ENCODE data around the gene SERPINI1.

Gene SERPINI1

DNA sequence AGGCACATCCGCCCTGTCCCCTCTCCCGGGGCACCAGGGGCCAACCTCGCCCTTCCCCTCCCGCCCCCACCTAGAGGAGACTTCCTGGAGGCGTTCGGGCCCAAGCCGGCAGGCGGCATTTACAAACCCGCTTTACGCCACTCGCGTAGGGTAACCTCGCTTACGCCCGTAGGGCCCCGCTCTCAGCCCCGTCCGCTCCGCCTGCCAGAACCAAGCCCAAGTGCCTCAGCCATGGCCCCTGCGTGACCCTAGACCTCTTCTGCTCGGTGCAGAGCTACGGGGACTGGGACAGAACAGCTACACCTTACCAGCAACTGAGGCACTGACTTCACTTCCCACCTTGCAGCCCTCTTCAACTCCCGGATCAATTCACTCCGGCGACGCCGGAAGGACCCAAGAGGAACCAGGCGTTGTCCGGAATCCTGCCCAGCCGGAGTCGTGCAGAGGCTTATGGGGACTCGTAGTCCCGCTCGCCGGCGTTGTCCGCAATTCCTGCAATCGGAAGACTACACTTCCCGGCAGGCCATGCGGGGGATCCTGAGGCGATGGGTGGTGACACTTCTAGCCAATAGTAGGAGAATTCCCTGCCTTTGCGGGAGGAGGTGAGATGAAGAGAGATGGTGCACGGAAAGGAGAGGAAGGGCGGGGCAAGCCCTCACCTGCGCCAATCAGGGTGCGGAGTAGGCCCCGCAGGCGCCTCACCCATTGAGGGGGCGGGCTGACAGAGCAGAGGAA, 856 bp upstream of the SERPINI1 start, which contains the start of gene PDCD10:
Gene PDCD10 (minus strand): TSS at position 395 of the 735 bp plus-strand sequence. CDS start 14,735 bp downstream, outside the sequence.
- peak; percentile 89 for DNase-seq (ENCODE audit: low spot score)

DNA sequence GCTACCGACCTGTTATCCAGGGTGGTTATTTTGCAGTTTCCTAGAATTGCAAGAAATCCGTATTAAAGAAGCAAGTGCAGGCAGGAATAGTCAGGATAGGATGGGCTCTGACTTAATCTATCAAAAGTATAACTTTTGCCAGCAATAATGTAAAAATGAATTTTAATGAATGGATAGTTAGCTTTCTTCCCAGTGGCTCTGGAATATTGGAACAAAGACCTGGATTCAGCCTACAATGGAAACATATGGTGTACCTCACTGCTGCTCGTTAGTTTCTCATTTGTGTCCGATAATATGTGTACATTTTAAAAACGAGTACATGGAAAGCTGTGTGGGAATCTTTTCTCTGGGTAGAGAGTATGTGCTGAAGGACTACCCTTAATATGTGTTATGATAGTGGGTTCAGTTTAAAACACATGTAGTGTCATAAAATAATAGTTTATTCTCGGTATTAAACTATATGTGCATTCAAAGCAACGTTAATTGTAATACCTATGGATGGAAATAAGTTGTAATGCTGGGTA, 805 bp downstream of the SERPINI1 start:
- no peak for DNase-seq (ENCODE audit: low spot score)

GRCh38 chr3:167736997-167737396, 1.5 kb downstream of the SERPINI1 start:
- no peak for DNase-seq (ENCODE audit: low spot score)

DNA sequence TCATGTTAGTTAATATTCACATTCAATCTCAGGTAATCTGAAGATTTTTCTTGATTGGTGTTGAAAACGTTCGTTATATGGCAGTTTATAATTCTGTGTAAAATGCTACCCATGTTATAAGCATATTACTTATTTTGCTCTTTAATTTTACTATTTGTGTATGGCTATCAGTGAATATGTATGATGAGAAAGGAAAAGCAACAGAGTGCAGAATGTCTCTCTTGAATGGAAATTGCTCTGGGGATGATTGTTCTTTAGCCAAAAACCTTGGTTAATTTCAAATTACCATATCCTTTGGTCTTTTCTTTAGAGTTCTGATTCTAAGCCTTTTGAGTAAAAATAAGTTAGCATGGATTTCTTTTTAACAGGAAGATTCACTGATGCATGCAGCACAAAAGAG, 2.5 kb downstream of the SERPINI1 start:
- no peak for DNase-seq (ENCODE audit: low spot score)

DNA sequence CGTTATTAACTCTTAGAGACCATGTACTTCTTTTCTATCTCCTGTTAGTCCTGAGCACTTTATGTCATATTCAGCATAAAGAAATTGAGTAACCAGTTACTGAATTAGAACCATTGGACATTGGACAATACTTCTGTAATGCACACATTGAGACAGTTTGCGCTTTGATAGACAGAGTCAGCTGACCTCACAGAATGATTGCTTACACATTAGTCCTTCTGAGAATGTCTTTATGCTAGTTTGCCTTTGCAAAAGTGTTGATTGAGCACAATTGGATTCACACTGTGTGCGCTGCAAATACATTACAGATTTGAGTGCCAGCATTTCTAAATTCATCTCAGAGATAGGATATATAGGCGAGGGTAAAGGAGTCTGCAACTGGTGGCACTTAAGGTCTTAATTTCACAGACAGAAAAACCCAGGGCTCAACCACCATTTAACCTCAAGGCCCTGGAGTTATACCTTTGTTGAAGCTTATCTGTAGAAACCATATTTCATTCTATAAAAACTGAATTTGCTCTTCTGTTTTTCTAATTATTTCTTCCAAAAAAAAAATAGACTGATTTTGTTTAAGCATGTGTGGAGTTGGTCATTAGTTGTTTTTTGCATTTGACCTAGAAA, 3.8 kb downstream of the SERPINI1 start:
- no peak for DNase-seq (ENCODE audit: low spot score)

- DNase-seq (ENCODE audit: low spot score): peak; percentile 44
Observed at GRCh38 chr3:167740961-167741587, 5.6 kb downstream of the SERPINI1 start.

DNA sequence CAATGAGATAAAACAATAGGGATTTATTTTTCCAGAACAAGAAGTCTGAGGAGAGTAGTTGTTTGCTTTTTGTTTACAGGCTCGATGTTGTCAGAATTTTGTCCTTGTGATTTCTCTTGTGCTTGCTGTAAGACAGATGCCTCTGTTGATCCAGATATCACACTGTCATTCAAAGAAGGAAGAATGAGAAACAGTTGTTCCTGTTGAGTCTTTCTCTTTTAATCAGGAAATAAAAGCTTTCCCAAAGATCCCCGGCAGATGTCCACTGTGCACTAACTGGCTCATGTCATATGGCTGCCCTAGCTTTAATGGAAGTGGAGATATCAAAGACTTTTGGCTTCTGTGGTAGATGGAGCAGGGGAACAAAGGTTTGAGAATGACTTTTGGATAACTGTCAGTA, 6.8 kb downstream of the SERPINI1 start:
- DNase-seq (ENCODE audit: low spot score): no peak

DNA sequence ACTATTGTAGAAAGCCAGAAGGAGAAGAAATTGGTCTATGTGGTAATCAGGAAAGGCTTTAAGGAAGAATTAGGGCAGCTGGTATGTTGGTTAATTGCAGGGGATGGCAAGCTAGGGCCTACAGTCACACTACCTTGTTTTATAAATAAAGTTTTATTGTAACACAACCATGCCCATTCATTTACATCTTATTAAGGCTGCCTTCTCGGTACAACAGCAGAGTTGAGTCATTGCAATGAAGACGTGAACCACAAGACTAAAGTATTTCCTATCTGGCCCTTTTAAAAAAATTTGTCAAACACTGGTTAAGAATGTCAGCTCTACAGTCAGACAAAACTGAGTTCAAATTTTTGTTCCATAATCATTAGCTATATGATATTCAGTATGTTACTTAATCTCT, 8.3 kb downstream of the SERPINI1 start:
- no peak for DNase-seq (ENCODE audit: low spot score)

GRCh38 chr3:167749209-167749608, 13.7 kb downstream of the SERPINI1 start:
- DNase-seq (ENCODE audit: low spot score): no peak

DNA sequence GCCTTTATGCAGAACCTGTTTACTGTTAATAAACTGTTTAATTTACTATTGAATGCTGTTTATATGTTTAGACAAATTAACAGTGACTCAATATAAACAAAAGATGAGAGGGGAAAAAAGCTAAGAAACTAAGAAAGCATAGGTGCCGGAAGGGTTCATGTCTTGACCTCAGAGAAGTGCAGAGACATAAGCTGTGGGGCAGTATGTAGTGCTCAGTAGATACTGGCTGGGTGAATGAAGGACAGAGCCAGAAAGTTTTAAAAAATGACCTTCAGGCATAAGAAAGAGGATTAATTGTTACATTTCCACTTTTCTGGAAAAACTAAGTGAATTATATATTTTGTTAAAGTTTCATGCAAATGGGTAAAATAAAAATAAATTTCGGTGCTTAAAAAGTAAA, 14.2 kb downstream of the SERPINI1 start:
- no peak for DNase-seq (ENCODE audit: low spot score)

GRCh38 chr3:167750272-167750971, 14.9 kb downstream of the SERPINI1 start:
- peak; percentile 10 for DNase-seq (ENCODE audit: low spot score)

DNA sequence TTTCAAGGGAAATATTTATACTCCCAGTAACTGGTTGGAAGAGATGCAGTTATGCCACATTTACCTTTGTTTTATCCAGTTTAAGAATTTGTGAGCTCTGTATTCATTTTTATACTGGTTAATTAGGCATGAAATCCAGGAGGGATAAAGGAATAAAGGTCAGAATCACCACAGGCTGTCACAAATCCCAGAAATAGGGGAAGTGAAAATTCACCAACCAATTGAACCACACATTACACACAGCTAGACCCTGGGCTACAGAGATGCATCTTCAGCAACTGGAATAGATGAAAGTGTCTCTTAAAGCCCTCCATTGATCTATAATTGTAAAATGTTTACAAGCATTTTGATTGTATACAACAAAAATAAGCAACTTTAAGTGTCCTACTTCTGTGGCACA, 18.5 kb downstream of the SERPINI1 start:
- DNase-seq (ENCODE audit: low spot score): no peak

DNA sequence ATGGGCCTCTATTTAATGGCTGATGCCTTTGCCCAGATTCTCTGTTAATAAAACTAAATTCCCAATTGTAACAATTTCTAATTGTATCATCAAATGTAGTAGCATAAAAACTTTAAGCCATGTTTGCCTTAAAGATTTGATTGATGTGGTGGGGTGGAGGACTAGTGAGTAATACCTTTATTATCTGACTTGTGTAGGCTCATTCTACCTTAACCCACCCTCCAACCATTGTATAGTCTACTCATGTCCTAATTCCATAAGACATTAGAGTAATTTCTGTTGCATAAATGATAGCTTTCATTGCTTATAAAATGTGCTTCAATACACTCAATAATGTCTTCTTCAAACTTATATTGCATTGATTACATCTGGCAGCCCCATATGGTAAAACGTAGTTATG, 25.8 kb downstream of the SERPINI1 start:
- DNase-seq (ENCODE audit: low spot score): no peak

- peak; percentile 4 for DNase-seq (ENCODE audit: low spot score)
Observed at GRCh38 chr3:167762296-167762695, 26.8 kb downstream of the SERPINI1 start.

DNA sequence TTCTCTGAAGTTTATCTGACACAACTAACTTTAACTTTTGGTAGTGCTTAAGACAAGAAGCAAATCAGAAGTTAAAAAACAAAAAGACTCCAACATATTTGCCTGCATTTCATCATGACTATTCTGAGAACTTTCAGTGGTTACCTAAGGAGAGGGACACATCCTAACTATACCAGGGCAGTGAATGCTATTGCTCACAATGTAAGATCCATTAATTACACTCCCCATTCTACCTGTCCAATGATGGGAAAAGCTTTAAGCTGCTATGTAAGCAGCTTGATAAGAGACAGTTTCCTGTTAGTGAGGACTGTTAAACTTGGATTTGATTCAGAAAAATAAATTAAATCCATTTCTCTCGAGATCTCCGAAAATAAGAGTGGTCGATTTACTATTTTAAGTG, 37.5 kb downstream of the SERPINI1 start:
- no peak for DNase-seq (ENCODE audit: low spot score)

DNA sequence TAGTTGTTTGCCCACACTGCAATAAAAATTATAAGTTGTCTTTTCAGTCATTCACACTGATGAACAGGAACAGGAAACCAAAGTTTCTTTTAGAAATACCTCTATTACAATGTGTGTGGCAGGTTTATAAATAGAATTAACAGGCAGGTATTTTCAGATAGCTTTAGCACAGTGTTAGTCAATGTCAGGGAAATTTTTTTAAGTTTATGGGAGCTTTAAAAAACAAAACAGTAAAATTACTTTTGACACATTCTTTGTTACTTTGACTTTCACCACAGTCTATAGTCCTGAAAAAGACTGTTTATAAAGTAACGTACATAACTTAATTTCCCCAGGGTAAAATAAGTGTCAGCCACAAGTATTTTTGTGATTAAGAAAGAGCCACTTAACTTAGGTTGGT, 38.1 kb downstream of the SERPINI1 start:
- DNase-seq (ENCODE audit: low spot score): peak; percentile 13

GRCh38 chr3:167776066-167776685, 40.7 kb downstream of the SERPINI1 start:
- DNase-seq (ENCODE audit: low spot score): no peak

- DNase-seq (ENCODE audit: low spot score): no peak
Observed at GRCh38 chr3:167777356-167777755, 41.8 kb downstream of the SERPINI1 start.

GRCh38 chr3:167780214-167780883, 44.8 kb downstream of the SERPINI1 start:
- DNase-seq (ENCODE audit: low spot score): no peak

DNA sequence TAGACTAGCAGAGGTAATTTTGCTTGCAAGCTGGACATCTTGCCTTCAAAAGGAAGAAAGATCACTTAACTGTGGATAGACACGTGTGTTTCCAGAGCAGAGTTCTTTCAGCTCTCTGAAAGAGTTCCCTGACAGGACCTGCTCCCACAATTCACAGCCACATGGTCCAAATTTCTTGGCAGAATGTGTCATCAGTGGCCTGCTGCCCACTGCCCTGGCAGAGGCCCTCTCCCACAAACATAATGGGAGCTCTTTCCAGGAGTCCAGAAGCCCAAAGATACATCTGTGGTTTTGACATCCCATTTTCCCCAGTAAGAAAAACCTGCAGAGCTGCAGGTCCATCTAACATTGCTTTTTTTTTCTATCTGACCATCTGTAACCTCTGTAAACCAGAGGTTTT, 48.3 kb downstream of the SERPINI1 start:
- no peak for DNase-seq (ENCODE audit: low spot score)

GRCh38 chr3:167785790-167786189, 50.3 kb downstream of the SERPINI1 start:
- no peak for DNase-seq (ENCODE audit: low spot score)

All from germinal center (tissue), 1 donor.